Neural crest cell (in vitro differentiated cells): Measurements from ENCODE around the gene PCDHB6. TPM values are rescaled to one million over a fixed set of nuclear protein-coding genes. Genes with fewer than 3 reads are reported as not detected.
"Not testable (repeated sequence)": the region's sequence is repeated elsewhere in the genome, so short reads cannot be mapped to it uniquely, and the experiment has no call there.

Experiments used
- DNase-seq: peaks from one replicate; pipeline ENCODE4 v3.0.0; 2021; ENCODE audit warnings: low read depth, mixed read lengths, low spot score
- H3K27ac Mint-ChIP-seq: one replicate; pipeline ENCODE4 v1.8.0; 2021; ENCODE audit warnings: mild to moderate bottlenecking, mixed read lengths; ENCODE audit not compliant: unreplicated experiment
- H3K27me3 Mint-ChIP-seq: 2 replicates; pipeline ENCODE4 v1.8.0; 2021; ENCODE audit warnings: low read depth, mild to moderate bottlenecking, mixed read lengths
- H3K36me3 Mint-ChIP-seq: 2 replicates; pipeline ENCODE4 v1.8.0; 2021; ENCODE audit warnings: low read depth, mild to moderate bottlenecking, mixed read lengths
- H3K4me1 Mint-ChIP-seq: 2 replicates; pipeline ENCODE4 v1.8.0; 2021; ENCODE audit warnings: mixed read lengths
- H3K4me3 Mint-ChIP-seq: one replicate; pipeline ENCODE4 v1.8.0; 2021; ENCODE audit warnings: mild to moderate bottlenecking, mixed read lengths
- H3K9me3 Mint-ChIP-seq: 2 replicates; pipeline ENCODE4 v1.8.0; 2021; ENCODE audit warnings: mixed read lengths
- CTCF ChIP-seq: fragments of 200-600 bp; sonication (generic); conservative IDR thresholded peaks from 2 replicates; pipeline ENCODE4 v1.5.0; 2021; ENCODE audit warnings: antibody characterized with exemption, mild to moderate bottlenecking
- total RNA-seq: library from RNA; stranded (reverse); gene quantifications from 2 replicates; pipeline ENCODE4 v1.2.1, GENCODE V29; 2021

PCDHB6 gene
- total RNA-seq, 1 donor from 2014 or later: 0.70 TPM

GRCh38 chr5:141180313-141180712 lies 30.5 kb downstream of the PCDHB6 start:
- Mint-ChIP-seq H3K4me3 (no peak overlapping the region), H3K9me3 (peaks cover 20% of the 10 kb centered on the region), H3K4me1 (peaks cover 12% of the 10 kb centered on the region), H3K27ac (no peak overlapping the region), H3K36me3 (peaks cover 34% of the 10 kb centered on the region), H3K27me3 (peaks cover 4% of the 10 kb centered on the region)
- DNase-seq: no peak
- TF ChIP-seq CTCF: no peak

DNA sequence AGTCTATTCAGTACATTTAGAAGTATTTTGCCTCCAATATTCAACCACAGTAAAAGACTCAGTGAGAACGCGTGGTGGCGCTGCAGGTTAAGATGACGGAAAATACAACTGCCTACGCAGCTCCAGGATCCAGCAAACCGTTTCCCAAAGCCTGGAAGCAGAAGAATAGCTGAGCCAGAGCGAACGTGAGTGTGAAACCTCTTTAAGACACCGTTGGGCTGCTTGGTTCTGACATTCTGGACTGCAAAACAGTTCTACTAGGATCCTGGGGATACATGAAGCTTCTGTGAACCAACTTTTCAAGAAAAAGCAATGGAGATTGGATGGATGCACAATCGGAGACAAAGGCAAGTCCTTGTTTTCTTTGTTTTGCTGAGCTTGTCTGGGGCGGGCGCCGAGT lies 32.4 kb downstream of the PCDHB6 start, which contains the start of gene PCDHB16:
Gene PCDHB16, plus strand, starts transcription at position 140 of the 400 bp plus-strand sequence. Its CDS starts 173 bp downstream, at position 313.
- peaks cover 24% of the 10 kb centered on the region for H3K9me3 Mint-ChIP-seq
- H3K27me3 Mint-ChIP-seq: peaks cover 4% of the 10 kb centered on the region
- DNase-seq: peak; percentile 63
- H3K27ac Mint-ChIP-seq: peak within 1 kb of the TSS; percentile 98
- H3K4me3 Mint-ChIP-seq: peak within 1 kb of the TSS; percentile 92
- TF ChIP-seq CTCF: peak; percentile 62
- H3K36me3 Mint-ChIP-seq: peaks cover 48% of the 10 kb centered on the region
- H3K4me1 Mint-ChIP-seq: peaks cover 17% of the 10 kb centered on the region

DNA sequence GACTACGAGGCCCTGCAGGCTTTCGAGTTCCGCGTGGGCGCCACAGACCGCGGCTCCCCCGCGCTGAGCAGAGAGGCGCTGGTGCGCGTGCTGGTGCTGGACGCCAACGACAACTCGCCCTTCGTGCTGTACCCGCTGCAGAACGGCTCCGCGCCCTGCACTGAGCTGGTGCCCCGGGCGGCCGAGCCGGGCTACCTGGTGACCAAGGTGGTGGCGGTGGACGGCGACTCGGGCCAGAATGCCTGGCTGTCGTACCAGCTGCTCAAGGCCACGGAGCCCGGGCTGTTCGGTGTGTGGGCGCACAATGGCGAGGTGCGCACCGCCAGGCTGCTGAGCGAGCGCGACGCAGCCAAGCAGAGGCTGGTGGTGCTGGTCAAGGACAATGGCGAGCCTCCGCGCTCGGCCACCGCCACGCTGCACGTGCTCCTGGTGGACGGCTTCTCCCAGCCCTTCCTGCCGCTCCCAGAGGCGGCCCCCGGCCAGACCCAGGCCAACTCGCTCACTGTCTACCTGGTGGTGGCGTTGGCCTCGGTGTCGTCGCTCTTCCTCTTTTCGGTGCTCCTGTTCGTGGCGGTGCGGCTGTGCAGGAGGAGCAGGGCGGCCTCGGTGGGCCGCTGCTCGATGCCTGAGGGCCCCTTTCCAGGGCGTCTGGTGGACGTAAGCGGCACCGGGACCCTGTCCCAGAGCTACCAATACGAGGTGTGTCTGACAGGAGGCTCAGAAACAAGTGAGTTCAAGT lies 34.4 kb downstream of the PCDHB6 start:
- Mint-ChIP-seq H3K36me3 (peaks cover 60% of the 10 kb centered on the region), H3K4me1 (peaks cover 17% of the 10 kb centered on the region), H3K27ac (peak overlapping the region; percentile 12), H3K4me3 (peak overlapping the region; percentile 38), H3K9me3 (peaks cover 30% of the 10 kb centered on the region)
- H3K27me3 Mint-ChIP-seq, DNase-seq: not testable (repeated sequence)

DNA sequence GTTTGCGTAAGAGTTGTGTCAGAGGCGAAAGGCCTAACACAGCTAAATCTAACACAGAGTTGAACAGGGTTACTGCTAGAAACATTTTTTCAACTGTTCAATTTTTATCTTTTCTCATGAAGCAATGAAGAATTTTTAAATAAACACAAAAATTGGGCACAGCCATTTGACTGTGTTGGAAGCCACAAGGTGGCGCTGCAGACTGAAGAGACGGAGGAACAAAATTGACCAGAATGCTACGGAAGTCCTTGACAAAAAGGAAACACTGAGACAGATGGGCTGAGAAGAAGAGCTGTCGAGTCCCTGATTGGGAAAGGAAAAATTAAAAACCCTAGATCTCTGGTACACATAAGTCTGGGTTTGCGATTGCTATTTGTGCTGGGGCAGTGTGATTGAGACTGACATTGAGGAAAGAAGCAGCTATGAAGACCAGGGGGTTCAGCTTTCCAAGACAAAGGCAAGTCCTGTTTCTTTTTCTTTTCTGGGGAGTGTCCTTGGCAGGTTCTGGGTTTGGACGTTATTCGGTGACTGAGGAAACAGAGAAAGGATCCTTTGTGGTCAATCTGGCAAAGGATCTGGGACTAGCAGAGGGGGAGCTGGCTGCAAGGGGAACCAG lies 37.1 kb downstream of the PCDHB6 start, which contains the start of gene PCDHB9:
Gene PCDHB9, plus strand, starts transcription at position 265 of the 616 bp plus-strand sequence. Its CDS starts 158 bp downstream, at position 423.
- Mint-ChIP-seq H3K4me1 (peaks cover 16% of the 10 kb centered on the region), H3K36me3 (peaks cover 68% of the 10 kb centered on the region), H3K4me3 (peak within 1 kb of the TSS; percentile 42), H3K9me3 (peaks cover 33% of the 10 kb centered on the region), H3K27ac (peak within 1 kb of the TSS; percentile 22), H3K27me3 (peaks cover 4% of the 10 kb centered on the region)
- DNase-seq: peak; percentile 15
- TF ChIP-seq CTCF: peak; percentile 58

GRCh38 chr5:141188682-141189081 lies 38.8 kb downstream of the PCDHB6 start:
- Mint-ChIP-seq H3K36me3 (peaks cover 65% of the 10 kb centered on the region), H3K9me3 (peaks cover 23% of the 10 kb centered on the region), H3K4me3 (peak overlapping the region; percentile 17), H3K4me1 (peaks cover 14% of the 10 kb centered on the region)
- H3K27me3 Mint-ChIP-seq, H3K27ac Mint-ChIP-seq, DNase-seq: not testable (repeated sequence)

DNA sequence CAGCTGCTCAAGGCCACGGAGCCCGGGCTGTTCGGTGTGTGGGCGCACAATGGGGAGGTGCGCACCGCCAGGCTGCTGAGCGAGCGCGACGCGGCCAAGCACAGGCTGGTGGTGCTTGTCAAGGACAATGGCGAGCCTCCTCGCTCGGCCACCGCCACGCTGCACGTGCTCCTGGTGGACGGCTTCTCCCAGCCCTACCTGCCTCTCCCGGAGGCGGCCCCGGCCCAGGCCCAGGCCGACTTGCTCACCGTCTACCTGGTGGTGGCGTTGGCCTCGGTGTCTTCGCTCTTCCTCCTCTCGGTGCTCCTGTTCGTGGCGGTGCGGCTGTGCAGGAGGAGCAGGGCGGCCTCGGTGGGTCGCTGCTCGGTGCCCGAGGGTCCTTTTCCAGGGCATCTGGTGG lies 39.3 kb downstream of the PCDHB6 start:
- not testable (repeated sequence) for H3K4me3 Mint-ChIP-seq, H3K27me3 Mint-ChIP-seq, H3K27ac Mint-ChIP-seq, DNase-seq
- H3K36me3 Mint-ChIP-seq: peaks cover 65% of the 10 kb centered on the region
- peaks cover 23% of the 10 kb centered on the region for H3K9me3 Mint-ChIP-seq
- peaks cover 14% of the 10 kb centered on the region for H3K4me1 Mint-ChIP-seq
